ENCODE data around the gene ZNF862.
"Not testable (repeated sequence)": the region's sequence is repeated elsewhere in the genome, so short reads cannot be mapped to it uniquely, and the experiment has no call there.

Gene ZNF862

DNA sequence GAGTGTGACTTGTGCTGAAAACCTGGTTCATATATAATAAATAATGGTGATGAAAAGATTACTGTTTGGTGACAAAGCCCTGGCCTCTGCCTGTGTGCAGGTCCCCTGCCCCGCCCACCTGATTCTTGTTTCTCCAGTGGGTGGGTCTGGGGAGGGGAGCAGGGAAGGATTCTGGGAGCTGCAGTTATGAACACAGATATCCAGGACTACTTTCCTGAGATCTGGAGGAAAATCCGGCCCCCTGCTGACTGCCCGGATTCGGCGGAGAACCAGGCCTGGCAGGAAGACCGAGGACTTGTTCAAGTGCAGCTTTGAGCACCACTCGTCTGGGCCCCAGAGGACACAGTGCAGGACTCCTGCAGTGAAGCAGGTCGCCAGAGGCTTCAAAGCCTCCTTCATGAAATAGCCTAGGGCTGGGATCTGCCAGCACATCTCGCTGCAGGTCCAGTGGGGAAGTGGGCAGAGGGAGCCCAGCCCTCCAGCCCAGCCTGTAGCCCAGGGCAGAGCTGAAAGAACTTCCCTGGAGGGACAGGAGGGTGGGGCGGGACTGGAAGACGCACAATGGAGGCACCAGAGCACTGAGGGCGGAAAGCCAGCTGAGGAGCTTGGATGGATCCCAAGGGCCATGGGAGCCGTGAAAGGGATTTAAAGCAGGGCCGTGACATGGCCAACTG is 42.6 kb downstream of the ZNF862 start:
- peak; percentile 58 for DNase-seq (ENCODE audit: low spot score)

DNA sequence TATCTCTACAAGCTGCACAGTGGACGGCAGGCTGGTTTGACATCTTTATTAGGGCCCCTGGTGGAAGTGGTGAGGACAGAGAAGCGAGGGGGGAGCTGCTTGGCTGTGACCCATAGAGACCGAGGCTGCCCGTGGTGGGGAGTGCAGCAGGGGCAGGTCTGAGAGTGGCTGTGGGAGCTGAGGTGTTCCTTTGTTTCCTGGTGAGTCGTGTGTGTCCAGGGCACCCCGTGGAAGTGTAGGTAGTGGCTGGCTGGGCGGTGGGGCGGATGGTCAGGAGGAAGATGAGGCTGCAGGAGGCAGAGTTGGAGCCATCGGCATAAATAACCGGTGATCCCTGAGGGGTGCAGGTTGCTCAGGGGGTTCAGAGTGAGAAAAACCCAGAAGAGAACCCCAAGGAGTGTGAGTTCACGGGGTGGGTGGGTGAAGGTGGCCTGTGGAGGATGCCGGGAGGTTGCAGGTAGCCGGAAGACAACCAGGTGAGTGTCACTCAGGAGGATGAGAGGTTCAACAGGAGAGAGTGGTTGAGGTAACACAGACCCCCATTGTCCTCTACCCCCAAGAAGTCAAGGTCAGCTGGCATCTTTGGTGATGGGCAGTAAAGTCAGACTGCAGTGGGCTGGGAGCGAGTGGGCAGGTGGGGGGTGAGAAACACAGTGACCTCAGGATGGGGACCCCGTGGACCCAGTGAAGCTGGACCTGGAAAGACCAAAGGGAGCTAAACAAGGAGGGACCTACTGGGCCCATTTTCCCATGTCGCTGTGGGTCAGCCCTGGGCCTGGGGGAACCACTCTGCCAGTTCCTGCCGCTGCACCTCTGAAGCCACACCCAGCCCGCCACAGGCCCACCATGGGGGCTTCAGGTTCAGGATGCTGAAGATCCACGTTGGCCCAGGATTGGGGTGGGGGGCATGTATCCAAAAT is 43.4 kb downstream of the ZNF862 start:
- no peak for DNase-seq (ENCODE audit: low spot score)

DNA sequence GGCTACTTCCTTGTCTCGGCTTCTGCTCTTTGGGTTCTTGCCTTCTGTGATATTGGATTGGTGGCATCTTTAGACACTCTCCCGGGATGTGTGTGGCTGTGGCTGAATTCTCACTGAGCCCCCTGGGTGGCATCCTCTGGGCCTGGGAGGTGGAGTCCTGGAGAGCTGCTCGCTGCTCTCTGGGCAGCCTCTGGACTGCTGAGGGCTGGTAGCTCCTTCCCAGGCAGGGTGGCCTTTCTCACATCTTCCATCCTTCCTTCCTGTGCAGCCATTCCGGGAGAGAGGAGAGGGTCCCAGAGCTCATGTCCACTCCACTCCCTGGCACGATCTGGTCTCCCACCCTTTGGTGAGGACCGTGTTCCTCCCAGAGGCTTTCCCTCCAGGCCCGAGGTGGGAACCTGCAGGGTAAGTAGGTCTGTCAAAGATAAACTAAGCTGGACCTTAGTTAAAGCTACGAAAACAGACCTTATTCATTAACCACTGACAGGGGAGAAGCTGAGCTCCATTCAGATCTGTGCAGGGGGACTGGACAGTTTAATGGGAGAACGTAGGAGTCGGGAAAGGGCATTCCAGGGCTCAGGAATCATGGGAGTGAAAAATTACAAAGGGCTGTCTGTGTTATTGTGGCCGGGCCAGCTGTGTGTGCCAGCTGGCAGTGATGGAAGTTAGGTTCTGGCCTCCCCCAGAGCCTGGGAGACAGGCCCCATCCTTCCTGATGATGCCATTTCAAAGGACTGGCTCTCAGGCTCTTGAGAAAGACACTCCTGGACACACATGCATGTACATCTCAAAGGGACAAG is 44.3 kb downstream of the ZNF862 start:
- DNase-seq (ENCODE audit: low spot score): peak; percentile 54

DNA sequence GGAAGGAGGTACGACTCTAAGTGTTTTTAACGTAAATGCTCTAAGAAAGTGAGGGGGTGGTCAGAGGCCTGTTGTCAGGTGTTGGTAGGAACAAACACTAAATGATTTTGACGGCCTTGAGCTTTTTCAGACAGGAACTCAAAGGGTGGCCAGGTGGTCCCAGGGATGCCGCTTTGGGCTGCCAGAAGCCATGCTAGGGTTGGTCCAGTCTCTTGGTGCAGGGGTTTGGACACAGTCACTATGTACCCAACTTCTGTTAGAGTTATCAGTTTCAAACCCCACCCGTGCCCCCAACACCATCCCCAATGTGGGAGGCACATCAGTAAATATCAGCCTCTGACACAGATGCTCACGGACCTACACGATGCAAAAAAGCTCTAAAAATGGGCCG is 44.9 kb downstream of the ZNF862 start:
- no peak for DNase-seq (ENCODE audit: low spot score)

DNA sequence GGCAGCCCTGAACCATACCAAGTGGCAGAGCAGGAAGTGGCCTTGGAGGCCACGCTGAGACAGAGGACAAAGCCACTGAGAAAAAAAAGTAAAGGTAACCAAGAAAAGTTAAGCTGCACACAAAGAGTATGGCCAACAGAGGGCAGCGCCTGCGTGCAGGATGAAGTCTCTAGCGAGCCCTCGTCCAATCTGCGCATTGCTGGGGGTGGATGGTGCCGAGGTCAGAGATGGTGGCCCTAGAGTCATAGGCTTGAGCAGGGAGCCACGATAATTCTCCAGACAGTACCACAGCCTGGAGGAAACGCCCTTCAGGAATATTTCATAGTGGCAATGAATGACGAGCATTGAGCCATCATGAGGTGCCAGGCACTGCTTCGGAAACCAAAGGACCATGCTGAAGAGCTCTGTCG is 45.3 kb downstream of the ZNF862 start:
- DNase-seq (ENCODE audit: low spot score): peak; percentile 83

DNA sequence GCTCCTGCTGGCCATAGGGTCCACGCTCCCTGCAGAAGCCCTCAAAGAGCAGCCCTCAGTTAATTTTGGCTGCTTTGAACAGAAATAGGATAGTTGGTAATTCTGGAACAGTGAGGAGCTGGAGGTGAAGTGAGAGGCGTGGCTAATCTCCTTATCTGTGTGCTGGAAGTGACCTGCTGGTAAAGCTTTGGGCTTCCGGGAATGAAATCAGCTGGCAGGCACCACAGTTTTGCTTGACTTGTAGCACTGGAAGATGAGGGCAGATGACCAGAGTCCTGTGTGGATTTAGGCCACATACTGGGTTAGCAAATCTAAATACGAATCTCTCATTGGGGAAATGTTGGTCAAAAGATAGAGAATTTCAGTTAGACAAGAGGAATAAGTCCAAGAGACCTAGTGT is 45.8 kb downstream of the ZNF862 start:
- peak; percentile 83 for DNase-seq (ENCODE audit: low spot score)

DNA sequence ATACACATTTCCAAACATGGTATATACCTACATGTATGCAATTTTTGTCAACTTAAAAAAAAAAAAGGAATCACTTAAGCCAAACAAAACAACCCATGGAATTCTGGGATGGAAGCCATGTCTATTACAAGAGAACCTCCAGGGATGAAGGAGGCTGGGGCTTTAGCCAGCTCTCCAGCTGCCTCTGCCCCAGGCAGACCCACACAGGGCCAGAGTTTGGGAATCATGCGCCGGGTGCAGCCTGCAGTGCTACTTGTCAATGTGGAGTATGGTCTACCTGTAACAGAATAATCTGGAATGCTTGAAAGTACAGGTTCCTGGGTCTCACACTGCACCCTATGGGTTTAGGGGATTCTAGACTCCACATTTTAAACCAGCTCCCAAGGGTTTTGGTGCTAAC is 46.4 kb downstream of the ZNF862 start:
- no peak for DNase-seq (ENCODE audit: low spot score)

DNA sequence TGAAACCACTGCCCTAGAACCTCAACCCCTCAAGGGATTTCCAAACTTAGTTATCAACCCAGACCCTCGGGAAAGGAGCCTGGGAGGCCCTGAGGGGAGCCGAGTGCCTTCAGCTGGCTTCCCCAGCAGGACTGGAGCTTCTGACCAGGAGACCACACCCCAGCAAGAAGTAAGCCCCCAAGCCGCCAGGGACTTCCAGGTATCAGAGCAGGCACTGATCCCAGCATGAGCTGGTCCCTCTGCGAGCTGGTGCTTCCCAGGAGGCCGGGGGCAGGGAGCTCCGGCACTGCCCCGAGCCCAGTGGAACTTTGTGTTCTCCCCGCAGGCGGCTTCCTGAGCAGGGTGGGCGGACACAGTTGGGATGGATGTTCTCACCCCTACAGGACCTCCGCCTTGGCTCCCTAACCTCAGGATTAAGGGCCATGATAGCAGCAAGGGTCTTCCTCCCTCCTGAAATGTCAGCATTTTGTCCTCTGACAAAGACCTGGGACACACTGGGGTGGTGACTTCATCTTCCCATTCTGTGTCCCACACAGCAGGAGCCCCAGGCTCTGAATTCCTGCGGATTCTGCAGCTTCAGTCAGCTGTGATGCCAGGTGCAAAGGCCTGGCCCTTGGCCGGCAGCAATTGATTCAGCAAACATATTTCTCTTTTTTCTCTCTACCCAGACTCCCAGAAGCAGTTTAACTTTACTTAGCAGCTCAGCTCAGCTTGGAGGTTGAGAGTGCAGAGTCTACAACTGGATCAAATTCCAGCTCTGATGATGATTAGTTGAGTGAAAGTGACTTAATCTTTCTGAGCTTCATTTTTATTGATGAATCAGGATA is 47.2 kb downstream of the ZNF862 start:
- no peak for DNase-seq (ENCODE audit: low spot score)

DNA sequence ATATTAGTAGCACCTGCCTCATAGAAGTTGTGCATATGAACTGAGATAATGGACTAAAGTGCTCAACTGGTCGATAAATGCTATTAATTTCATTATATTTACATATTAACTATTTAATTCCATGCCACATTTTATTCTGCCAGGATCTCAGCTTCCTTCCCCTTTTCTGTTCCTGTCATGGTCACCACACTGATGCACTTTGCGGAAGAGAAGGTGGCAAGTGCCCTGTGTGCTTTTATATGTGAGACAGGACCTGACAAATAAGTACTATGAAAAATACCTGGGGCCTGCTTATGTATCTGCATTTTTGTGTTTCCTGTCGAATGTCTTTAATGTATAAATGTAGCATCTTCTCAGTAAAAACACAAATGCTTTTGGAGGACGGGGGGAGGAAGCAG is 47.8 kb downstream of the ZNF862 start:
- no peak for DNase-seq (ENCODE audit: low spot score)

DNA sequence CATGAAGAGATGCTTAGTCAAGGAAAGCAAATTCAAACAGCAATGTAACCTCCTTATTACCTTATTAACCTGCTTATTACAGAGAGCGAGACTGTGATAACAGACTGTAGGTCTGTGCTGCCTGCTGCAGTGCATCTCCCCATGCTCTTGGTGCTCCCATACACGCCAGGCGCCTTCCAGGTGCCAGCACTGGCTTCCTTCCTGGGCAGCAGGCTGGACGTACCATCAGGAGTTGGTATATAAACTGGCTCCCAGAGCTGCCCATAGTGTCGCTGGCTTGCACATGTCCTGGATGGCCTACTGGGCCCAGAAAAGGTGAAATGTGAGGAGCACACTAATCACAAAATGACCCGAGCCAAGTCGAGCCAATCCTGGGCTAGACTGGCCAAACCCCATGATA is 49.1 kb downstream of the ZNF862 start:
- DNase-seq (ENCODE audit: low spot score): peak; percentile 50

DNA sequence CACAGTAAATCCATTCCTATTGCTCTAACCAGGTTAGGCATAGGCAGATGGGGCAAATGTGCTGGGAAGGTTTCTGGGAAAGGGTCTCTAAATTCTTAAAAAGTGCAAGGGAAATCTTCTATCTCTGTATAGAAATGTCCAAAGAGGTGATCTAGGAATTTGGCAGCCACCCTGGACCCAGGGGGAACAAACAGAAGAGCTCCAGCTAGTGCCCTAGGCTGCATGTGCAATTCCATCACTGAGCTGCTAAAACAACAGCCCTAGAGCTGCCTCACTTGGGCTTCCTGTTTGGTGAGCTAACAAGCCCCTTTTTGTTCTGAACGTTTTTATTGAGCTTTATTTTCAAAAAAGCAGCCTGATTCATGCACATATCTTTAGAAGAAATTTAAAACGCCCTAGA is 52.5 kb downstream of the ZNF862 start:
- DNase-seq (ENCODE audit: low spot score): not testable (repeated sequence)

DNA sequence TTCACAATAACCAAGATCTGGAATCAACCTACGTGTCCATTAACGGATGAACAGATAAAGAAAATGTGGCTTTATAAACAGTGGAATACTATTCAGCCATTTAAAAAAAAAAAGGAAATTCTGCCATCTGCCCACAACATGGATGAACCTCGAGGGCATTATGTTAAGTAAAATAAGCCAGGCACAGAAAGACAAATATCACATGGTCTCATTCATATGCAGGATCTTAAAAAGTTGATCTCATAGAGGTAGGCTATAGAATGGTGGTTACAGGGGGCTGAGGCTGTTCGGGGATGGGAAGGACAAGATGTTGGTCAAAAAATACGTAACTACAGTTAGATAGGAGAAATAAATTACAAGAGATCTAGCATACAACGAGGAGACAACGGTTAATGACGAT is 56.8 kb downstream of the ZNF862 start:
- not testable (repeated sequence) for DNase-seq (ENCODE audit: low spot score)

DNA sequence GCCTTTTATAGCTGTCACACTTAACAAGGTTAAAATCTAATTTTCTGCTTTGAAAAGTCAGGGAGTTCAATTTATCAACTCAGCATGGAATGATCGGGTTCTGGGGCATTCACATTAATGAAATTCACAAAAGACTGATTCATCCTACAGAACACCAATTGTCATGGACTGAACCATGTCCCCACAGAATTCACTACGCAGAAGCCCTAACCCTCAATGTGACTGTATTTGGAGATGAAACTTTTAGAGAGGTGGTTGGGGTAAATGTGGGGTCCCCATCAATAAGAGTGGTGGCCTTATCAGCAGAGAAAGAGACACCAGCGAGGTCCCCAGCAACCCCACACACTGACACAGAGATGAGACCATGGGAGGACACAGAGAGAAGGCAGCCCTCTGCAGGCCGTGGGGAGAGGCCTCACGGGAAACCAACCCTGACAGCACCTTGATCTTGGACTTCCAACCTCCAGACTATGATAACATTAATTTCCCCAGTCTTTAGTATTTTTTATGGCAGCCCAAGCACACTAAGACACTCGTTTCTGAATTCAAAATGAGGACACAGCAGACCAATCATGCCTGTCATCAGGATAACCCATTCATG is 69.7 kb downstream of the ZNF862 start:
- peak; percentile 20 for DNase-seq (ENCODE audit: low spot score)

DNA sequence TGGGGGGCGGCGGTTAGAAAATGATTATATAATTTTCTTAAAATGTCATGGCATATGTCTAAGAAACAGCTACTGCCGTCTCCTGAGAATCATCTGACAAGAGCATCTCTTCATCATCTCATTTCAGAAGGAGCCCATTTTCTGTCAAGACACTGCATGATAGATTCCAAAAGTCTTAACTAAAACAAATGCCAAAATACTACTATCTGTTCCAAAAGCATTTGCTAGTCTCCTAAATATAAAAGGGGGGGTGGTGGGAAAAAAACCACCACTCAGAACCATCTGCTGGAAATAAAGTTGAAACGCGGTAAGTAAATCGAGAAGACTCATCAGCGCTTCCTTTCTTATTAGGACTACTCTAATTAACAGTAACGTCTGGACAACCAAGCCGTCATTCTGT is 72.0 kb downstream of the ZNF862 start:
- not testable (repeated sequence) for DNase-seq (ENCODE audit: low spot score)

DNA sequence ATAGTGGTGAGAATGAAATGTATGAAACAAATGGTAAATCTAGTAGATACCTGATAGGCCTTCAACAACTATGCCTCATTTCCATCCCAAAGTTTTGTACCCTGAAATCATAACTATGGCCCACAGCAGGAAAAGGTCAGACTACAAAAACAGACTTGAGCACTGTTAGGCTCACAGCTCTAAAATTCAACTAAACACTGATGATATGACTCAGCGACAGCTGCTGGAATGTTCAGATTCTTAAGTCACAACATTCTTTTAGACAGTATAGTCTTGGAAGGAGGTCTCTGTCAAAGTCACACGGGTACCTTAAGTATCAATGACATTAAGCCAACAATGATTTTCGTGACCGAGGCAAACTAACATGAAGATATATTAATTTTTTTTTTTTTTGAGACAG is 74.0 kb downstream of the ZNF862 start:
- not testable (repeated sequence) for DNase-seq (ENCODE audit: low spot score)
